Dedifferentiated amniotic fluid mesenchymal stem cell (primary cell): ENCODE data around the gene TMEM147.

ENCODE experiments used
- DNase-seq: peaks from one replicate; pipeline ENCODE4 v3.0.0-alpha.2; 2016; ENCODE audit errors: extremely low spot score

TMEM147 gene

GRCh38 chr19:35549174-35549788 lies 3.9 kb downstream of the TMEM147 start:
- DNase-seq, result peak; percentile 59

- DNase-seq, result no peak
Observed at GRCh38 chr19:35549879-35550523, 4.6 kb downstream of the TMEM147 start.

DNA sequence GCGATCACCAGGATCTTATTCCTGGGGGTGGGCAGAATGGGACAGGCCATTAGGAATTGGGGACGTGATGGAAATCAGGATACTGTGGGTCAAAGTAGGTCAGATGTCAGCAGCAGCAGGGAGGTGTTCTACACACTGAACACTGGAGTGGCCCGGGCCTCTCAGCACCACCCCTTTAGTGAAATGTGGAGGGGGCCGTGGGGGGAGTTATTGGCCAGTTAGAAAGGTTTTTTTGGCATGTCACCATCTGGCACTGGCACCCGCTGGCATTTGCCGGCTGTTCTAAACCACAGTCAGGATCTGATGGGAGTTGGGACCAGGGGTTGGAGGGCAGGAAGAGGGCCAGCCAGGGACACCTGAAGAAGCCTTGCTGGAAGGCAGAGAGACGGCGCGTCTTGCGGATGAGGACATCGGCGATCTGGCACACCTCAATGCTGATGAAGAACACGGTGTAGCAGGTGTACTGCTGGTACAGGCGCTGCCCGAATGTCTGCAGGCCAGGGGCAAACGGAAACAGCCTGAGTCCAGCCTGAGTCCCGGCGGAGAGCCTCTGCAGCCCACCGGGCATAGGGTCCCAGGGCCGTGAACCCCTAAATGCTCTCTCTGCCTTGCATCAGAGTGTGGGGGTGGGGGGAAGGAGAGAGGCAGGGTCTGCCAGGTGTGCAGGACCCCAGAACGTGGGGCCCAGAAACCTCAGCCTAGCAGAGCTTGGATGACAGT lies 5.8 kb downstream of the TMEM147 start:
- DNase-seq, result no peak

- no peak for DNase-seq
Observed at GRCh38 chr19:35552534-35553384, 7.3 kb downstream of the TMEM147 start.

GRCh38 chr19:35553385-35554000 lies 8.1 kb downstream of the TMEM147 start:
- no peak for DNase-seq

GRCh38 chr19:35554076-35554475 lies 8.7 kb downstream of the TMEM147 start:
- no peak for DNase-seq

DNA sequence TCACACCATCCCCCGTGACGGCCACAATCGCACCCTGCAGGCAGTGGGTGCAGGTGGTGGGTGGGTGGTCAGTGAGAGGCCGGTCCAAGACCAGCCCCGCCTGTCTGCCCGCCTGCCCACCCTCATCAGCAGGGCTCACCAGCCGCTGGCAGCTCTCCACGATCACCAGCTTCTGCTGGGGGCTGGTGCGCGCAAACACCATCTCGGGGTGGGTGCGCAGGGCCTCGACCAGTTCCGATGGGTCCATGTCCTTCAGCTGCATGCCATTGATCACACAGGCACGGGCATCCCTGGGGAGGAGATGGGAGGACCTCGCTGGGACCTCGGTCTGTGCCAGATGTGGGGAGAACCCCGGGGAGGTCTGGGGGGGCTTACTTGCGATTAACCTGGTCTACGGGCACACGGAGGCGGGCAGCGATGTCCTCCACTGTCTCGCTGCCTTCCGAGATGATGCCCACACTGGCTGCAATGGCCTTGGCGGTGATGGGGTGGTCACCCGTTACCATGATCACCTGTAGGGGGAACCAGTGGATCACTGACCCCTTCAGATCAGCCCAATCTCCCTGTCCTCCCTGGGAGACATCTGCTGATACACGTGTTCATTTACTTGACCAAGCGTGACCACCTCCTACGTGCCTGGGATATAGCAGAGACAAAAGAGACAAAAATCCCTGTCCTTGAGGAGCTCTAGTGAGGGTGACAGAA lies 10.0 kb downstream of the TMEM147 start:
- DNase-seq, result no peak

DNA sequence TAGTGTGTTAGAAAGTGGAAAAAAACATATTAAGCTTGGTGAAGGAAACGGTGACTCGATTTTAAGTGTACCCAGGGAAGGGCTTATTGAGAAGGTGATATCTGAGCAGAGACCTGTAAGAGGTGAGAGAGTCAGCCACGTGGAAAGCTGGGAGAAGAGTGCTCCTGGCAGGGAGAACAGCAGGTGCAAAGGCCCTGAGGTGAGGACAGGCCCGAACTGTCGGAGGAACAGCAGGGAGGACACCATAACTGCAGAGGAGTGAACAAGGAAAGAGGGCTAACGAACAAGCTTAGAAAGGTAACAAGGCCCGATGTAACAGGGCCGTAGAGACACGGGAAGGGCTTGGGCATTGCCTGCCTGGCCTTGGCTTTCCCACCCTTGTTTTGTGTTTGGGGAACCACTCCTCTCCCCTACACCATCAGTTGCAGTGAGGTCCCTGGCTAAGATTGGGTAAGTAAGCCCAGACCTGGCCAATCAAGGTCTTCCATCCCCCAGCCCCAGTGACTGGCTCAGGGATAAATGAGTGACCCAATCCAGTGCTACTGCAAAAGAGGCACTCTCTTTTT lies 10.7 kb downstream of the TMEM147 start:
- DNase-seq, result no peak

DNA sequence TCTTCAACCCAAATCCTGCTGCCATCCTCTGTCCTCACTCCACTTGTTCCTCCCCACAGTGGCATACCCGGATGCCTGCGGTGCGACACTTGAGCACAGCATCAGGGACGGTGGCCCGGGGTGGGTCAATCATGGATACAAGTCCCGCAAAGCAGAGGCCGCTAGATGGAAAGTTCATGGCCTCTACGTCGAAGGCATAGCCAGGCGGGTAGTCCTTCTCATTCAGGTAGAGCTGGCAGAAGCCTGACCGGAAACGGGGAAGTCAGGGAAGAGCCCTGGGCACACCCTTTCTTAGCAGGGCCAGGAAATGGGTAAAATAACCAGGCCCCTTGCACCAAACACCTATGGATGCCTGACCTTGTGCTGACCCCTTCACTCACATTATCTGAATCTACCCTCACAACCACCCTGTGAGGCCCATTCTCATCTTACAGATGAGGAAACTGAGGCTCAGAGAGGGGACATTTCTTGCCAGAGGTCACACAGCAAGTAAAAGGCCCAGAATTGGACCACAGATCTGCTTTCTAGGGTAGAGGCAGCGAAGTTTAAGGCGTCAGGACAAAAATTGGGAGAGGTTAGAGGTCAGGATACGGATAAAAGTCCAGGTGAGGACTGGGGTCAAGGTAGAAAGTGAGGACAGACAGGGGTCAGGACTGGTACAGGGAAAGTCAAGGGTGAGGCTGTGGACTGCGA lies 11.6 kb downstream of the TMEM147 start:
- no peak for DNase-seq

DNA sequence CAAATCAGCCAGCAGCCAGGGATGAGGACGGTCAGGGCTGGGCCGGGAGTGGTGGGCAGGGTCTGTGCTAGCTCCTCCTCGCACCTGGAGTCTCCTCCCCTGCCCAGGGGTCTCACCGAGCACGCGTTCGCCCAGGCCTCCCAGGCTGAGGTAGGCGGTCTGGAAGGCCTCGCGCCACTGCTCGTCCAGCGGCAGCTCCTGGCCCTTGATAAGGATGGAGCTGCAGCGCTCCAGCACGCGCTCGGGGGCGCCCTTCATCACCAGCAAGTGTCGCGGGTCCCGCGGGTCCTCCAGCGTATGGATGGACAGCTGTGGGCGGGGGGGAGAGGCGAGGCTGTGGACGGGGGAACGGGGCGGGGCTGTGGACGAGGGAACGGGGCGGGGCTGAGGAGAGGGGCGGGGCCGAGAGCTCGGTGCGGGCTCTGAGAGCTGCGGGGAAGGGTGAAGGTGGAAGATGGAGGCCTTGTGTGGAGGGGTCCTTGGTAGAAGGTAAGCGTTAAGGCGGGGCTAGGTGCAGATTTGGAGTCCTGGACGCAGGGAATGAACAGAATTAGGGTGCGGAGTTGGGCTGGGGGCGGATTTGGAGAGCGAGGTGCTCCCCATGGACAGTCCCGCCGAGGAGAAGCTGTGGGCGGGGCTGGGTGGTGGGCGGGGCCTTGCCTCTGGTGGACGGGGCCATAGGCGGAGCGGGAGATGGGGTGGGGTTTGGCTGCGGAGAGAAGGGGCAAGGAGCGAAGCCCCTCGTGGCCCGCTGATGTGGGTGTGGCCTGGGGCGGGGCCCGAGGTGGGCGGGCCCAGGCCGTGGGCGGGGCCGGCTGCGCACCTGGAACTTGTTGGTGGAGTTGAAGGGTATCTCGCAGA lies 12.3 kb downstream of the TMEM147 start:
- no peak for DNase-seq

DNA sequence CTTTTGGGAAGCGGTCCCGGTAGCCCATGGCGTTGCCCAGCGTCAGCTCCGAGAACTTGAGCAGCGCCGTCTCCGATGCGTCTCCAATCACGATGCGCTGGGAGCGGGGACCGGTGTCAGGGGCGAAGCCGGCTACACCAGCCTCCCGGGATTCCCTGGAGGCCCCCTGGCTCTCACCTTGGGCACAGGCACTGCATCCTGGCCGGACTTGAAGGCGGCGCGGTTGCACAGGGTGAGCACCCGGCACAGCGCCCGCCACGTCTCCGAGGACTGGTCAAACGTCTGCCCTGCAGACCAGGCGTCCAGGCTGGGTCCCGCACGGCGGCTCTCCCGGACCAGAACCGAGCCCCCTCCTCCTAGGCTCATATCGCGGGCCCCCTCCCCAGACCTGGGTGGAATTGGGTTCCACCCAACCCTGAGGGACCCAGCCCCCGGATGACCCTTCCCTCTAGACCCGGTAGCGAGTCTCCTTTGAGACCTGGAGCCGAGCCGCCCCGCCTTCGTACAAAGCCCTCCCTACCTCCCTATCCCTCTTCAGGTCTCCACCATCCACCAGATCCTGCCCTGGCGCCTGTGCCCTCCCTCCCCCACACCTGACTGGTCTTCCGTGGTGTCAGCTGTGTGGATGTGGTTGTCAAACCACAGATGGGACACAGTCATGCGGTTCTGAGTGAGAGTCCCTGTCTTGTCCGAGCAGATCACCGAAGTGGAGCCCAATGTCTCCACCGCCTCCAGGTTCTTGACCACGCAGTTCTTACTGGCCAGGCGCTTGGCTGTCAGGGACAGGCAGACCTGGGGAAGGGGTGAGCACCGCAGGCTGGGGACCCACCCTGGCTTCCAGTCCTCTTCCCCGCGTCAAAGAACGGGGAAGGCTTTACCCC lies 13.2 kb downstream of the TMEM147 start:
- DNase-seq, result no peak

GRCh38 chr19:35559281-35559659 lies 13.8 kb downstream of the TMEM147 start:
- no peak for DNase-seq

DNA sequence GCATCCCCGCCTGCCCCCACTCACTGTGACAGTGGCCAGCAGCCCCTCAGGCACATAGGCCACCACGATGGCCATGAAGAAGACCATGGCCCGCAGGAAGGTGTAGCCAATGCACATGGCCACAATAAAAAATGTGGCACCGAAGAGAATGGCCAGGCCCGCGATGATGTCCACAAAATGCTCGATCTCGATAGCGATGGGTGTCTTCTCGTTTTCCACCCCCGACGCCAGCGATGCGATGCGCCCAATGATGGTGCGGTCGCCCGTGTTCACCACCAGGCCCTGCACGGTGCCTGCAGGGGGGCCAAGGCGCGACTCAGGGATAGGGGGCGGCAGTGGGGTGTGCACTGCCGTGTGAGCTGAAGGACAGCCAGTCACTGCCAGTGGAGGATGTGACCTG lies 14.4 kb downstream of the TMEM147 start:
- no peak for DNase-seq

GRCh38 chr19:35560271-35560670 lies 14.8 kb downstream of the TMEM147 start:
- no peak for DNase-seq

GRCh38 chr19:35560677-35561076 lies 15.3 kb downstream of the TMEM147 start:
- DNase-seq, result no peak

- DNase-seq, result no peak
Observed at GRCh38 chr19:35561436-35561835, 16.0 kb downstream of the TMEM147 start.

DNA sequence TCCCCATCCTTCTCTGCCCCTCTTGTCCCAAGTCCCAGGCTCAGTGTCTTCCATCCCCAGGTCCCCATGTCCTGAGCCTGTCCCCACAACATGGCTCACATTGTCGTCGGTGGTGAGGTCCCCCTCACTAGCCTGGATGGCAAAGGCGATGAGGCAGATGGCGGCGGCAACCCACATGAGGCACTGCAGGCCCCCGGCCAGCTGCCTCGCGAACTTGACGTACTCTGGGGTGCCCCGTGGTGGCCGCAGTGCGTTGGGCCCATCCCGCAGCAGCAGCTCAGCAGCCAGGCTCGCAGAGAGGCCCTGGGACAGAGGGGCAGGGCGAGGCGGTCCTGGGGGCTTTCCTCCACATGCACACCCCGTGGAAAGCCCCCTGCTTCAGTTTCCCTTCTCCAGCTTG lies 16.9 kb downstream of the TMEM147 start:
- DNase-seq, result no peak

GRCh38 chr19:35562776-35563175 lies 17.4 kb downstream of the TMEM147 start:
- no peak for DNase-seq
